Activated T-cell treated with anti-CD3 and anti-CD28 coated beads, Interleukin-2, amount 50 U/mL, for 4 hours (primary cell): ENCODE measurements around the gene TMEM244. TPM values are rescaled to one million over a fixed set of nuclear protein-coding genes. Genes with fewer than 3 reads are reported as not detected.

Experiments used
- ATAC-seq, 2 donors: fragments of 200-7000 bp; cut with Tn5 transposase; one replicate each; pipeline ENCODE4 v1.10.0; 2021
- DNase-seq: peaks from one replicate; pipeline ENCODE4 v3.0.0-alpha.2; 2020
- H3K27me3 Mint-ChIP-seq: one replicate; pipeline ENCODE4 v1.8.0; 2021; ENCODE audit warnings: low read depth, mixed read lengths
- H3K36me3 Mint-ChIP-seq: one replicate; pipeline ENCODE4 v1.8.0; 2022; ENCODE audit warnings: mixed read lengths; ENCODE audit not compliant: insufficient read depth
- H3K4me1 Mint-ChIP-seq: one replicate; pipeline ENCODE4 v1.8.0; 2021; ENCODE audit warnings: low read depth, mixed read lengths
- H3K4me3 Mint-ChIP-seq: one replicate; pipeline ENCODE4 v1.8.0; 2021; ENCODE audit warnings: mild to moderate bottlenecking, moderate library complexity, mixed read lengths
- H3K9me3 Mint-ChIP-seq: one replicate; pipeline ENCODE4 v1.8.0; 2021; ENCODE audit warnings: mixed read lengths
- total RNA-seq, 3 donors: library from RNA; stranded (reverse); gene quantifications; one replicate each; pipeline ENCODE4 v1.2.1, GENCODE V29; 2021

Gene TMEM244, protein sequence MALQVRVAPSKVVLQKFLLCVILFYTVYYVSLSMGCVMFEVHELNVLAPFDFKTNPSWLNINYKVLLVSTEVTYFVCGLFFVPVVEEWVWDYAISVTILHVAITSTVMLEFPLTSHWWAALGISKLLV
- not detected for total RNA-seq

DNA sequence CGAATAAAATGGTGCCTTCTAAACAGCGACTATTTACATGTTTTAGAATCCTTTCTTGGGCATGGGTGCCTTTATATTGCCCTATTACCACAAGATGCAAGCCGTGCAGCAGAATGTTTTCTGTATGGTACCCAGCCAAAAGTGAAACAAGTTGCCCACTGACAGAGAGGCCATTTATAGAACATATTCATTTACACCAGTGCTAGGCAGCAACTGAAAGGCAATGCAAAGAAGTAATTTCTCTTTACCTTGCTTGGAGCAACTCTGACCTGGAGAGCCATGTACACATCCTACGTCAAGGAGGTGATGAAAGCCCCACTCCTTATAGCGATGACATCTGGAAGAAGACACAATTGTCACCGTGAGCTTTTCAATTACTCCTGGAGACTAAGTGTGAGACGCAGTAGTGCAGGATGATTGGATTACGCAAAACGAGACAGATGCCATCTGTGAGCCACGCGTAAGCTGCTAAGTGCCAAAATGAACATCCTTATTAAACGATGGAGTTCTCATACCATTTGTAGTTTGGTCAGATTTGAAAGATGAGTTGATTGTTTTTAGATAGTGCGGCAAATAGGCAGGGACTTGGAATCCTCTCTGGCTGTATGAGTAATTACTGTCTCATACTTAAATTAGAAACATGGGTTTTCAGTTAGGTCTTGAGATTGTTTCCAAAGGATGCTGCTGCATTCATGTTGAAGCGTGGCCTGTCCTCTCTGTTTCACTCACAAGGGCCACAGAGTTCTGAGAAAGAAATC, at the start of gene TMEM244:
Gene TMEM244, minus strand, starts transcription at position 408 of the 758 bp plus-strand sequence. Its CDS starts 127 bp downstream, at position 281.
- Mint-ChIP-seq H3K4me1 (peaks cover 12% of the 10 kb centered on the region), H3K36me3 (no peaks in the 10 kb centered on the region), H3K9me3 (no peaks in the 10 kb centered on the region), H3K27me3 (no peaks in the 10 kb centered on the region), H3K4me3 (peak within 1 kb of the TSS; percentile 74)
- no peak for DNase-seq
- ATAC-seq: peak; percentile 18 to 71

GRCh38 chr6:129908858-129909257, 47.7 kb upstream of the TMEM244 start:
- Mint-ChIP-seq H3K4me3 (no peak overlapping the region), H3K27me3 (no peaks in the 10 kb centered on the region), H3K9me3 (no peaks in the 10 kb centered on the region), H3K4me1 (peaks cover 5% of the 10 kb centered on the region), H3K36me3 (no peaks in the 10 kb centered on the region)
- ATAC-seq (no peak), DNase-seq (no peak)

GRCh38 chr6:129908356-129908755, 47.2 kb upstream of the TMEM244 start:
- DNase-seq (no peak), ATAC-seq (no peak)
- Mint-ChIP-seq H3K36me3 (no peaks in the 10 kb centered on the region), H3K4me3 (no peak overlapping the region), H3K4me1 (peaks cover 5% of the 10 kb centered on the region), H3K9me3 (no peaks in the 10 kb centered on the region), H3K27me3 (no peaks in the 10 kb centered on the region)

- Mint-ChIP-seq H3K36me3 (no peaks in the 10 kb centered on the region), H3K9me3 (no peaks in the 10 kb centered on the region), H3K4me3 (no peak overlapping the region), H3K27me3 (no peaks in the 10 kb centered on the region), H3K4me1 (peaks cover 5% of the 10 kb centered on the region)
- ATAC-seq (no peak), DNase-seq (no peak)
Measured at GRCh38 chr6:129906515-129907077, 45.5 kb upstream of the TMEM244 start.

- no peak overlapping the region for H3K4me3 Mint-ChIP-seq
- H3K4me1 Mint-ChIP-seq: peaks cover 5% of the 10 kb centered on the region
- no peak for DNase-seq
- no peaks in the 10 kb centered on the region for H3K27me3 Mint-ChIP-seq
- no peaks in the 10 kb centered on the region for H3K9me3 Mint-ChIP-seq
- H3K36me3 Mint-ChIP-seq: no peaks in the 10 kb centered on the region
- ATAC-seq: no peak
Measured at GRCh38 chr6:129903082-129903481, 42.0 kb upstream of the TMEM244 start.

DNA sequence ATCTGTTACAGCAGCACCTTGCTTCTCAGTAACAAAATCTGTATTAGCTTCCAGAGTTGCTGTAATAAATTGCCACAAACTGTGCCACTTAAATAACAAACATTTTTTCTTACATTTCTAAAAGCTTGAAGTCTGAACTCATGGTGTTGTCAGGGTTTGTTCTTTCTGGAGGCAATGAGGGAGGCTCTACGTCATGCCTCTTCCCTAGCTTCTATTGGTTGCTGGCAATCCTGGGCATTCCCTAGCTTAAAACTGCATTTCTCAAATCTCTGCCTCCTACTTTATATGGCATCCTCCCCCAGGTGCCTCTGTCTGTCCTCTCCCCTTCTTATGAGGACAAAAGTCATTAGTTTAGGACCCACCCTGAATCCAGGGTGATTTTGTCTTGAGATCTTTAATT, 41.6 kb upstream of the TMEM244 start:
- no peaks in the 10 kb centered on the region for H3K36me3 Mint-ChIP-seq
- peaks cover 5% of the 10 kb centered on the region for H3K4me1 Mint-ChIP-seq
- H3K27me3 Mint-ChIP-seq: no peaks in the 10 kb centered on the region
- no peaks in the 10 kb centered on the region for H3K9me3 Mint-ChIP-seq
- H3K4me3 Mint-ChIP-seq: no peak overlapping the region
- ATAC-seq (no peak), DNase-seq (no peak)

- no peak for ATAC-seq
- Mint-ChIP-seq H3K27me3 (no peaks in the 10 kb centered on the region), H3K4me3 (no peak overlapping the region), H3K4me1 (peaks cover 3% of the 10 kb centered on the region), H3K9me3 (no peaks in the 10 kb centered on the region), H3K36me3 (no peaks in the 10 kb centered on the region)
- DNase-seq: no peak
Measured at GRCh38 chr6:129901910-129902309, 40.8 kb upstream of the TMEM244 start.

- no peak for DNase-seq
- H3K36me3 Mint-ChIP-seq: no peaks in the 10 kb centered on the region
- H3K27me3 Mint-ChIP-seq: no peaks in the 10 kb centered on the region
Measured at GRCh38 chr6:129895692-129896091, 34.6 kb upstream of the TMEM244 start.

GRCh38 chr6:129894921-129895320, 33.8 kb upstream of the TMEM244 start:
- ATAC-seq: no peak
- H3K4me3 Mint-ChIP-seq: no peak overlapping the region
- peaks cover 5% of the 10 kb centered on the region for H3K4me1 Mint-ChIP-seq
- no peak for DNase-seq
- H3K9me3 Mint-ChIP-seq: no peaks in the 10 kb centered on the region
- no peaks in the 10 kb centered on the region for H3K27me3 Mint-ChIP-seq
- H3K36me3 Mint-ChIP-seq: no peaks in the 10 kb centered on the region

More at GRCh38 chr6:129895692-129896091, 34.6 kb upstream of the TMEM244 start:
- Mint-ChIP-seq H3K4me1 (no peaks in the 10 kb centered on the region), H3K4me3 (no peak overlapping the region), H3K9me3 (no peaks in the 10 kb centered on the region)
- ATAC-seq: no peak

DNA sequence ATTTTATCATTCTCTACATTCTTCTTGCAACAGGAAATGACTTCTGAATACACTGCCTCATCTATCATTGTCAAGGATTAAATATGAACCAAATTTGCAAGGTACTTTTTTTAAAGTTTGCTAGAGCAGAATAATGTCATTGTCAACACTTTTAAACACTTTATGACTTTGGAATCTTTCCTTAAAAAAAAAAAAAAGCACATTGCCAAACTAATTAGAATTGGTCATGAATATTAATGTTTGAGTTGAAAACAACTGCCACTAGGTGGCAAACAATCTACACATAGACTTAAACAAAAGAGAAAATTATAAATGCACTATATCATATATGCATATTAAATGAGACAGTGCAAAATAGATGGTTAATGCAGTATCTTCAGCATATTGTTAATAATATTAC, 32.5 kb upstream of the TMEM244 start:
- H3K9me3 Mint-ChIP-seq: no peaks in the 10 kb centered on the region
- DNase-seq (no peak), ATAC-seq (no peak)
- peaks cover 5% of the 10 kb centered on the region for H3K4me1 Mint-ChIP-seq
- H3K27me3 Mint-ChIP-seq: no peaks in the 10 kb centered on the region
- no peak overlapping the region for H3K4me3 Mint-ChIP-seq
- no peaks in the 10 kb centered on the region for H3K36me3 Mint-ChIP-seq

GRCh38 chr6:129890701-129891100, 29.6 kb upstream of the TMEM244 start:
- Mint-ChIP-seq H3K4me3 (no peak overlapping the region), H3K4me1 (peaks cover 5% of the 10 kb centered on the region), H3K36me3 (no peaks in the 10 kb centered on the region), H3K27me3 (no peaks in the 10 kb centered on the region), H3K9me3 (no peaks in the 10 kb centered on the region)
- ATAC-seq: no peak
- no peak for DNase-seq

GRCh38 chr6:129890164-129890563, 29.0 kb upstream of the TMEM244 start:
- Mint-ChIP-seq H3K9me3 (no peaks in the 10 kb centered on the region), H3K27me3 (no peaks in the 10 kb centered on the region), H3K36me3 (no peaks in the 10 kb centered on the region), H3K4me3 (no peak overlapping the region), H3K4me1 (peaks cover 5% of the 10 kb centered on the region)
- ATAC-seq (peak; percentile 18 to 40), DNase-seq (no peak)

- peak; percentile 73 to 78 for ATAC-seq
- Mint-ChIP-seq H3K9me3 (no peaks in the 10 kb centered on the region), H3K4me1 (peaks cover 5% of the 10 kb centered on the region), H3K36me3 (no peaks in the 10 kb centered on the region), H3K27me3 (no peaks in the 10 kb centered on the region), H3K4me3 (no peak overlapping the region)
- no peak for DNase-seq
Measured at GRCh38 chr6:129889580-129889979, 28.5 kb upstream of the TMEM244 start.

- Mint-ChIP-seq H3K4me3 (no peak overlapping the region), H3K4me1 (peaks cover 11% of the 10 kb centered on the region), H3K9me3 (peaks cover 3% of the 10 kb centered on the region), H3K27me3 (peaks cover 5% of the 10 kb centered on the region), H3K36me3 (no peaks in the 10 kb centered on the region)
- ATAC-seq (no peak), DNase-seq (no peak)
Measured at GRCh38 chr6:129886401-129887155, 25.5 kb upstream of the TMEM244 start.
